Duodenal mucosa (tissue), 2 donors: ENCODE measurements around the gene GRPEL1.

ENCODE experiments used
- H3K27ac ChIP-seq: one replicate; pipeline ENCODE4 v1.7.0; 2013; ENCODE audit warnings: low read depth, low read length
- H3K27me3 ChIP-seq, 2 donors: one replicate each; pipeline ENCODE4 v1.7.0; 2013; ENCODE audit warnings: low read length in 2 of 2, control low read depth in 1 of 2; ENCODE audit not compliant: insufficient read depth in 2 of 2, control insufficient read depth in 1 of 2
- H3K36me3 ChIP-seq, 2 donors: one replicate each; pipeline ENCODE4 v1.7.0; 2013; ENCODE audit warnings: low read length in 2 of 2, control low read depth in 1 of 2; ENCODE audit not compliant: insufficient read depth in 2 of 2, control insufficient read depth in 1 of 2
- H3K4me1 ChIP-seq, 2 donors: one replicate each; pipeline ENCODE4 v1.7.0; 2013; ENCODE audit warnings: low read length in 2 of 2, control low read depth in 1 of 2; ENCODE audit not compliant: insufficient read depth in 2 of 2, control insufficient read depth in 1 of 2
- H3K4me3 ChIP-seq, 2 donors: one replicate each; pipeline ENCODE4 v1.7.0; 2013; ENCODE audit warnings: low read length in 2 of 2, low read depth in 1 of 2
- H3K9ac ChIP-seq, 2 donors: one replicate each; pipeline ENCODE4 v1.7.0; 2013; ENCODE audit warnings: low read length in 2 of 2, low read depth in 1 of 2
- H3K9me3 ChIP-seq, 2 donors: one replicate each; pipeline ENCODE4 v1.7.0; 2013; ENCODE audit warnings: low read length in 2 of 2, control low read depth in 1 of 2; ENCODE audit not compliant: control insufficient read depth in 1 of 2

The GRPEL1 gene

GRCh38 chr4:7055111-7055989 lies 12.5 kb downstream of the GRPEL1 start:
- H3K9me3 ChIP-seq, result no peaks in the 10 kb centered on the region
- no peaks in the 10 kb centered on the region for H3K27me3 ChIP-seq
- no peak overlapping the region for H3K9ac ChIP-seq
- peaks cover 26 to 75% of the 10 kb centered on the region in 2 donors for H3K36me3 ChIP-seq
- H3K27ac ChIP-seq, result no peak overlapping the region
- peaks cover 0 to 3% of the 10 kb centered on the region in 2 donors for H3K4me1 ChIP-seq
- no peak overlapping the region for H3K4me3 ChIP-seq

DNA sequence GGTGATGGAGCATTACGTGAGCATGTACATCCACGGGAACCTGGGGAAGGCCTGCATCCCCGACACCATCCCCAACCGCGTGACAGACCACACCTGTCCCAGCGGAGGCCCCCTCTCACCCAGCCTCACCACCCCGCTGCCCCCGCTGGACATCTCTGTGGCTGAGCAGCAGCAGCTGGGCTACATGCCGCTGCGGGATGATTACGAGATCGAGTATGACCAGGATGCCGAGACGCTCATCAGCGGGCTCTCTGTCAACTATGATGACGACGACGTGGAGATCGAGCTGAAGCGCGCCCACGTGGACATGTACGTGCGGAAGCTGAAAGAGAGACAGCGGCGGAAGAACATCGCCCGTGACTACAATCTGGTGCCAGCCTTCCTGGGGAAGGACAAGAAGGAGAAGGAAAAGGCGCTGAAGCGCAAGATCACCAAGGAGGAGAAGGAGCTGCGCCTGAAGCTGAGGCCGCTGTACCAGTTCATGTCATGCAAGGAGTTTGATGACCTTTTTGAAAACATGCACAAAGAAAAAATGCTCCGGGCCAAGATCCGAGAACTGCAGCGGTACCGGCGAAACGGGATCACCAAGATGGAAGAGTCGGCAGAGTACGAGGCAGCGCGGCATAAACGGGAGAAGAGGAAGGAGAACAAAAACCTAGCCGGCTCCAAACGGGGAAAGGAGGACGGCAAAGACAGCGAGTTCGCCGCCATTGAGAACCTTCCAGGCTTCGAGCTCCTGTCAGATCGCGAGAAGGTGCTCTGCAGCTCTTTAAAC lies 13.6 kb downstream of the GRPEL1 start:
- H3K9me3 ChIP-seq, result no peaks in the 10 kb centered on the region
- H3K9ac ChIP-seq, result no peak overlapping the region
- peaks cover 17 to 64% of the 10 kb centered on the region in 2 donors for H3K36me3 ChIP-seq
- H3K27ac ChIP-seq, result no peak overlapping the region
- H3K4me3 ChIP-seq, result no peak overlapping the region
- H3K27me3 ChIP-seq, result no peaks in the 10 kb centered on the region
- H3K4me1 ChIP-seq, result peaks cover 0 to 3% of the 10 kb centered on the region in 2 donors

DNA sequence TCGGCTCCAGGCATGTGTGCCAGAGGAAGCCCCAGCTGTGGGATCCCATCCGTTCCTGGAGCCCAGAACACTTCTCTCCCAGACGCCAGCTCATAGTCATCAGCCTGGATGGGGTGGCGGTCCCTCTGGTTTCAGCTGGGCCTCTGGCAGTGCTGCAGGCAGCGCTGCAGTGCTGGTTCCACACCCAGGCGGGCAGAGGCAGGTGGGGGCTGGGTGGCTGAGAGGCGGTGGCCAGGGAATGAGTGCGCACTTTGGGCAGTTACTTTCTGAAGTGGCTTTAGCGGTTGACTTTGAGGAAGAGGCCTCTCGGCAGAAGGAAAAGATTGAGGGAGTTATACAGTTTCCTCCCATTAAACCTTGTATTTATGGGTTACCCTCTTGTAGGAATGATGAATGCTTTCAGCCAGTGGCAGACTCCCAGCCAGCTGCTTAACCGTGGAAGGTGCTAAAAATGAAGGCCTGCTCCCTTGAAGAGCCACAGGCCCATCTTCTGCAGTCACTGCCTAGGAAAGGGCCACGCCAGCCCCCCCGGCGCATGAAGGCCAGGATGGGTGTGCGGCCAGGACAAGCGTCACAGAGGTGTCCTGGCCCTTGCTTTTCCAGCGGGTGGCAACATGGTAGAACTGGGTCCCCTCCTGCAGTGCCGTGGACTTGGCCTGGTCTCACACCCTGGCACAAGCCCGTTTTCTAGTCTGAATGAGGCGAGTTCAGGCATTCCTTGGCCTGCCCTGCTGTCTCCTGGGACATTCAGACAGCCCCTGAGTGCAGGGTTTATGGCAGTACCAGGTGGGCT lies 14.7 kb downstream of the GRPEL1 start:
- H3K27ac ChIP-seq, result no peak overlapping the region
- no peaks in the 10 kb centered on the region for H3K9me3 ChIP-seq
- H3K27me3 ChIP-seq, result no peaks in the 10 kb centered on the region
- no peak overlapping the region for H3K9ac ChIP-seq
- peaks cover 0 to 3% of the 10 kb centered on the region in 2 donors for H3K4me1 ChIP-seq
- peaks cover 16 to 53% of the 10 kb centered on the region in 2 donors for H3K36me3 ChIP-seq
- H3K4me3 ChIP-seq, result no peak overlapping the region

GRCh38 chr4:7052313-7052712 lies 15.6 kb downstream of the GRPEL1 start:
- Histone ChIP-seq H3K9me3 (no peaks in the 10 kb centered on the region), H3K9ac (no peak overlapping the region), H3K4me3 (no peak overlapping the region), H3K4me1 (peaks cover 2 to 3% of the 10 kb centered on the region in 2 donors), H3K27me3 (no peaks in the 10 kb centered on the region), H3K27ac (no peak overlapping the region), H3K36me3 (peaks cover 16 to 53% of the 10 kb centered on the region in 2 donors)

DNA sequence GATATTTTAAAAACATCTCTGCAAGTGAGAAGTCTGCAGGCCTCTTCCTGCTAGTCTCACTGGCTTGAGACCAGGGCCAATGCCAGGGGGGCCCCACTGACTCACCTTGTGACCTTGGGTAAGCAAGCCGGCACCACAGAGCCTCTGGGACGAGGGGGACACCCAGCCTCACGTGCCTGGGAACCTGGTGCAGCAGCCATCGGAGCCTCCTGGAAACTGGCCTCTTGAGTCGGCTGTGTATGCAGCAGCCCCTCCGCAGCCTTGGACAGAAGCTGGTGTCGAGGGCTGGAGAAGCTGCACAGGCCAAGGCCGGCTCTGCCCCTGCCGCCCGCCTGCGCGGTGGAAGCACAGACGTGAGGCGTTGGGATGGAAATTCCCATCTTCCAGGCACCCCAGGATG lies 16.0 kb downstream of the GRPEL1 start:
- H3K4me3 ChIP-seq, result no peak overlapping the region
- peaks cover 16 to 56% of the 10 kb centered on the region in 2 donors for H3K36me3 ChIP-seq
- H3K27ac ChIP-seq, result no peak overlapping the region
- H3K9ac ChIP-seq, result no peak overlapping the region
- H3K9me3 ChIP-seq, result no peaks in the 10 kb centered on the region
- H3K4me1 ChIP-seq, result peaks cover 5 to 6% of the 10 kb centered on the region in 2 donors
- no peaks in the 10 kb centered on the region for H3K27me3 ChIP-seq

GRCh38 chr4:7051144-7051495 lies 16.7 kb downstream of the GRPEL1 start:
- peaks cover 16 to 48% of the 10 kb centered on the region in 2 donors for H3K36me3 ChIP-seq
- no peak overlapping the region for H3K9ac ChIP-seq
- H3K4me1 ChIP-seq, result peaks cover 13% of the 10 kb centered on the region in 2 donors
- H3K9me3 ChIP-seq, result no peaks in the 10 kb centered on the region
- no peaks in the 10 kb centered on the region for H3K27me3 ChIP-seq
- H3K4me3 ChIP-seq, result no peak overlapping the region
- H3K27ac ChIP-seq, result no peak overlapping the region

- Histone ChIP-seq H3K36me3 (peaks cover 16 to 44% of the 10 kb centered on the region in 2 donors), H3K9ac (no peak overlapping the region), H3K4me3 (no peak overlapping the region), H3K9me3 (no peaks in the 10 kb centered on the region), H3K4me1 (peaks cover 17 to 18% of the 10 kb centered on the region in 2 donors), H3K27ac (no peak overlapping the region), H3K27me3 (no peaks in the 10 kb centered on the region)
These were observed 17.3 kb downstream of the GRPEL1 start for GRCh38 chr4:7050481-7051143.

- Histone ChIP-seq H3K9ac (no peak overlapping the region), H3K27ac (no peak overlapping the region), H3K4me1 (peaks cover 26 to 27% of the 10 kb centered on the region in 2 donors), H3K4me3 (no peak overlapping the region), H3K36me3 (peaks cover 9 to 35% of the 10 kb centered on the region in 2 donors), H3K9me3 (no peaks in the 10 kb centered on the region), H3K27me3 (no peaks in the 10 kb centered on the region)
These were observed 18.1 kb downstream of the GRPEL1 start for GRCh38 chr4:7049739-7050138.

GRCh38 chr4:7049295-7049694 lies 18.6 kb downstream of the GRPEL1 start:
- H3K9ac ChIP-seq, result no peak overlapping the region
- H3K4me3 ChIP-seq, result no peak overlapping the region
- H3K27ac ChIP-seq, result no peak overlapping the region
- H3K4me1 ChIP-seq, result peaks cover 28 to 31% of the 10 kb centered on the region in 2 donors
- H3K36me3 ChIP-seq, result peaks cover 5 to 31% of the 10 kb centered on the region in 2 donors
- no peaks in the 10 kb centered on the region for H3K27me3 ChIP-seq
- no peaks in the 10 kb centered on the region for H3K9me3 ChIP-seq
